Epithelial cell of esophagus (primary cell): ENCODE data around the gene EHD3.

Source experiments
- DNase-seq: peaks from one replicate; pipeline ENCODE4 v3.0.0; 2010; ENCODE audit warnings: low read depth
- H3K4me3 ChIP-seq: 2 replicates; pipeline ENCODE4 v1.5.1; 2011; ENCODE audit warnings: mild to moderate bottlenecking, low read length, control low read depth
- TF ChIP-seq, protein P1 (sequence below): IDR thresholded peaks from 2 replicates; pipeline ENCODE4 v1.5.1; 2011; ENCODE audit warnings: low read depth, mild to moderate bottlenecking, low read length, control low read depth, inconsistent platforms; ENCODE audit not compliant: insufficient read depth; ENCODE audit errors: missing control alignments

Gene EHD3

GRCh38 chr2:31239593-31240177 lies 5.7 kb downstream of the EHD3 start:
- TF ChIP-seq, protein P1, sequence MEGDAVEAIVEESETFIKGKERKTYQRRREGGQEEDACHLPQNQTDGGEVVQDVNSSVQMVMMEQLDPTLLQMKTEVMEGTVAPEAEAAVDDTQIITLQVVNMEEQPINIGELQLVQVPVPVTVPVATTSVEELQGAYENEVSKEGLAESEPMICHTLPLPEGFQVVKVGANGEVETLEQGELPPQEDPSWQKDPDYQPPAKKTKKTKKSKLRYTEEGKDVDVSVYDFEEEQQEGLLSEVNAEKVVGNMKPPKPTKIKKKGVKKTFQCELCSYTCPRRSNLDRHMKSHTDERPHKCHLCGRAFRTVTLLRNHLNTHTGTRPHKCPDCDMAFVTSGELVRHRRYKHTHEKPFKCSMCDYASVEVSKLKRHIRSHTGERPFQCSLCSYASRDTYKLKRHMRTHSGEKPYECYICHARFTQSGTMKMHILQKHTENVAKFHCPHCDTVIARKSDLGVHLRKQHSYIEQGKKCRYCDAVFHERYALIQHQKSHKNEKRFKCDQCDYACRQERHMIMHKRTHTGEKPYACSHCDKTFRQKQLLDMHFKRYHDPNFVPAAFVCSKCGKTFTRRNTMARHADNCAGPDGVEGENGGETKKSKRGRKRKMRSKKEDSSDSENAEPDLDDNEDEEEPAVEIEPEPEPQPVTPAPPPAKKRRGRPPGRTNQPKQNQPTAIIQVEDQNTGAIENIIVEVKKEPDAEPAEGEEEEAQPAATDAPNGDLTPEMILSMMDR = no peak
- DNase-seq = no peak
- no peak overlapping the region for H3K4me3 ChIP-seq

DNA sequence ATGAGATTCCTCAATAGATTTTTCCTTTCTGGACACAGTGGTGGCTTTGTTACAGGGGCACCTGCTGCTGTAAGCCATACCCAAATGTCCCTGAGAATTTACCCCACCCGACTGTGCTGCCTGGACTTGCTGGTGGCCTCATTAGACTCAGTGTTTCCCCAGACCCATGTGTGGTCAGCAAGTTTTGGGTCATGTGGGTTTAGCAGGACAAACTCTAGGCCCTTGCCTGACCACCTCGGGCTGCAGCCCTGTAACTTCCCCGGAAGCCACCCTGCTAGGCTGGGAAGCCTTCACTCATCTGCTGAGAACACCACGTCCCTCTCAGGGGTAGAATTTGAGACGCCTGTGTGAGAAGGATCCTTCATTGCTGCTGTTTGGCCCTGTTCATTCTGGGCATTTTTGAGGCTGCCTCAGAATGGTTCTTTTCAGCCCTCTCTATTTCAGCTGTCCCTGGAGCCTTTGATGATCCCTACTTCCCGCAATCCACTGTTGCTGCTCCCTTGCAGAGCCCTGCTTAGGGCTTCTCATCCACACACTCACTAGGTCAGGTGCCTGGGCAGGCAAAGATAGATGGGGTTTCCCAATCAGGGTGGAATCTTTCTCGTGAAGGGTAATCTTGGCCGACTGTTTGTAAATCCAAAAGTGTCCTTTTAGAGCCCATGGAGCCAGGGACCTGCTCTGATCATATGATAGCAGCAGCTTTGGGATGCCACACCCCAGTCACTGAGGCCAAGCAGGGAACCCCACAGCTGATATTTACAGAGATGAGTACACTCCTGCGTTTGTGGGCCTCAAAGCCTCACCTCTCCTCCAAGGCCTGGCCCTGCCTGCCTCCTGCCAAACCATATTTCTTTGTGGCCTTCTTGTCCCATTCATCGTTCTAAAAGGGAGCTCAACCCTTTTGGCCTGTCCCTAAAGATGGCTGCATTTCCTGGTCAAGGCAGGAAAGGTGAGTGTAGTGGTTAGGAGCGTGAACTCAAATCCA lies 6.7 kb downstream of the EHD3 start:
- no peak overlapping the region for H3K4me3 ChIP-seq
- no peak for DNase-seq
- TF ChIP-seq, protein P1 = no peak

DNA sequence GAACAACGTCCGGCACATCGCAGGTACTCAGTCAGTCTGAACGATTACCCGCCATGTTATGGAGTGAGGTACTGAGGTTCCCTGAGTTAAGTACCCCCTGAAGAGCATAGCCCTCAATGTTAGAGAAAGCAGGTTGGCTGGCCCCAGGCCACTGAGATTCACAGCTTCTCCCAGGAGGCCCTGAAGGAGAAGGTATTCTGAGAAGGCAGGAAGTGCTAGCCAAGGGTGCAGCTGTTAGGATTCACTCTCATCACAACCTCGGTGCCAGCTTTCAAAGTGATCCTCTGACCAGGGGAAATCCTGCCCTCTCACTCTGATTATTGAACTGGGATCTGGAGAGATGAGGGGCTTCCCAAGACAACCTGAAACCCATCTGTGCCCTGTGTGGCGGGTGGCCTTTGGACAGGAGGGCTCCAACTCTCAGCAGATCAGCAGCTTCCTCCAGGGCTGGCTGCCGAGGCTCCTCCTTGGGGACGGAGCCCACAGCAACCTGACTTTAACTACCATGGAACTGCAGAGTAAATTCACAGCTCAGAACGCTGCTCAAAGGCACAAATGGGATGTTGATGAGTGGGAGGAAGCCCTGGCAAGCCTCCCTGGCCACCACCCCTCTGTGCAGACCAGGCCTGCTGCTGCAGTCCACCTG lies 7.8 kb downstream of the EHD3 start:
- TF ChIP-seq, protein P1 = no peak

DNA sequence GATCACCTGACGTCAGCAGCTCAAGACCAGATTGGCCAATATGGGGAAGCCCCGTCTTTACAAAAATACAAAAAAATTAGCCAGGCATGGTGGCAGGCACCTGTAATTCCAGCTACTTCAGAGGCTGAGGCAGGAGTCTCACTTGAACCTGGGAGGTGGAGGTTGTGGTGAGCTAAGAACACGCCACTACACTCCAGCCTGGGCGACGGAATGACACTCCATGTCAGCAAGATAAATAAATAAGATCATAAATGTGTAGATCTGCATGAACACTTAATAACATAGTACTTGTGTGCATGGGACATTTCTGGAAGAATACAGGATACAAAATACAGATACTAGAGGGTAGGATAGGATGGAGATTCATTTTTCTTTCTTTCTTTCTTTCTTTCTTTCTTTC lies 9.1 kb downstream of the EHD3 start:
- no peak overlapping the region for H3K4me3 ChIP-seq
- TF ChIP-seq, protein P1 = no peak
- DNase-seq = no peak

More for the DNA sequence above, 7.8 kb downstream of the EHD3 start:
- no peak for DNase-seq
- no peak overlapping the region for H3K4me3 ChIP-seq

- no peak overlapping the region for H3K4me3 ChIP-seq
- DNase-seq = no peak
- TF ChIP-seq, protein P1 = no peak
These were observed 10.1 kb downstream of the EHD3 start for GRCh38 chr2:31244101-31244500.

- TF ChIP-seq, protein P1 = no peak
- H3K4me3 ChIP-seq = no peak overlapping the region
- no peak for DNase-seq
These were observed 12.4 kb downstream of the EHD3 start for GRCh38 chr2:31246184-31246852.
